Esophagus muscularis mucosa (tissue), 4 donors: ENCODE data around the gene AP1G1. TPM values are rescaled to one million over a fixed set of nuclear protein-coding genes. Genes with fewer than 3 reads are reported as not detected.

Source experiments
- DNase-seq: peaks from one replicate; pipeline ENCODE4 v3.0.0-alpha.2; 2017; ENCODE audit errors: extremely low spot score
- H3K27ac ChIP-seq, 4 donors: fragments of 200-600 bp; sonication (generic); replicated peaks in 1 of 4; 1 replicate in 3 of 4; 2 replicates in 1 of 4; pipeline ENCODE4 v1.5.1; 2016 to 2019; ENCODE audit warnings: mild to moderate bottlenecking in 1 of 4
- H3K27me3 ChIP-seq, 4 donors: fragments of 200-600 bp; sonication (generic); one replicate each; pipeline versions ENCODE4 v1.5.1 to v1.6.0; 2016 to 2019
- H3K36me3 ChIP-seq, 4 donors: fragments of 200-600 bp; sonication (generic); one replicate each; pipeline ENCODE4 v1.5.1; 2016 to 2019
- H3K4me1 ChIP-seq, 4 donors: fragments of 200-600 bp; sonication (generic); one replicate each; pipeline ENCODE4 v1.5.1; 2016 to 2019
- H3K4me3 ChIP-seq, 4 donors: fragments of 200-600 bp; sonication (generic); 1 replicate in 2 of 4; 2 replicates in 2 of 4; pipeline ENCODE4 v1.5.1; 2016 to 2019; ENCODE audit warnings: mild to moderate bottlenecking in 4 of 4, moderate library complexity in 1 of 4
- H3K9me3 ChIP-seq, 4 donors: fragments of 200-600 bp; sonication (generic); 1 replicate in 3 of 4; 2 replicates in 1 of 4; pipeline ENCODE4 v1.5.1; 2016 to 2019
- CTCF ChIP-seq, 3 experiments: fragments of 200-600 bp in 2 of 3; fragments of 450-650 bp in 1 of 3; sonication (generic) in 2 of 3; IDR thresholded peaks; one replicate each; pipeline ENCODE4 v1.5.1; 2017 to 2019; ENCODE audit warnings: antibody characterized with exemption in 3 of 3, mild to moderate bottlenecking in 2 of 3, moderate library complexity in 1 of 3
- EP300 ChIP-seq: sonication (generic); formaldehyde crosslinking; IDR thresholded peaks from one replicate; pipeline ENCODE4 v1.6.1; 2017; ENCODE audit warnings: antibody characterized with exemption
- POLR2A ChIP-seq: fragments of 450-650 bp; IDR thresholded peaks from one replicate; pipeline ENCODE4 v1.6.1; 2017; ENCODE audit warnings: antibody characterized with exemption, moderate library complexity, mild to moderate bottlenecking, low read depth
- POLR2AphosphoS5 ChIP-seq, 2 donors: sonication (generic); formaldehyde crosslinking; IDR thresholded peaks; one replicate each; pipeline ENCODE4 v1.6.1; 2017; ENCODE audit warnings: antibody characterized with exemption in 2 of 2
- WGBS: methylation state at CpG from one replicate; pipeline ENCODE4 v1.1.5; 2018; 5-methylcytosine and 5-hydroxymethylcytosine counted together
- intact Hi-C: fragments of 100-400 bp; cut with DNase I; formaldehyde crosslinking; loops from one replicate; pipeline ENCODE4 v1.15.1; 2023
- total RNA-seq, 4 donors: library from RNA; depleted of rRNA; stranded (reverse); fragments of >200 nt; gene quantifications; one replicate each; pipeline versions ENCODE4 v1.1.0 to v1.2.1, GENCODE V29; 2016

Gene AP1G1
- total RNA-seq, 4 donors from 2014 or later, result 45.9 to 56.9 (median 51.5) TPM

- no peaks in the 10 kb centered on the region for H3K9me3 ChIP-seq
- peaks cover 18 to 22% (median 20%) of the 10 kb centered on the region in 4 donors for H3K4me1 ChIP-seq
- no peak for TF ChIP-seq CTCF (IDR thresholded peaks at IDR 0.05)
- TF ChIP-seq POLR2AphosphoS5 (IDR thresholded peaks at IDR 0.05), result no peak
- TF ChIP-seq POLR2A, result no peak
- 2% methylated on average over 10 of the region's 20 CpGs for WGBS
- peak overlapping the region; percentile 82 to 94 (median 90) for H3K27ac ChIP-seq
- peak overlapping the region; percentile 94 to 100 (median 98) for H3K4me3 ChIP-seq
- no peaks in the 10 kb centered on the region for H3K27me3 ChIP-seq
- peaks cover 32 to 37% (median 35%) of the 10 kb centered on the region in 4 donors for H3K36me3 ChIP-seq
- intact Hi-C loops, result loop anchor here (2.0 kb wide), 1 partner anchor 38 kb away; the partner anchor contains the start of gene AP1G1
- DNase-seq, result no peak
These were observed 37.8 kb upstream of the AP1G1 start for GRCh38 chr16:71846431-71846830.

DNA sequence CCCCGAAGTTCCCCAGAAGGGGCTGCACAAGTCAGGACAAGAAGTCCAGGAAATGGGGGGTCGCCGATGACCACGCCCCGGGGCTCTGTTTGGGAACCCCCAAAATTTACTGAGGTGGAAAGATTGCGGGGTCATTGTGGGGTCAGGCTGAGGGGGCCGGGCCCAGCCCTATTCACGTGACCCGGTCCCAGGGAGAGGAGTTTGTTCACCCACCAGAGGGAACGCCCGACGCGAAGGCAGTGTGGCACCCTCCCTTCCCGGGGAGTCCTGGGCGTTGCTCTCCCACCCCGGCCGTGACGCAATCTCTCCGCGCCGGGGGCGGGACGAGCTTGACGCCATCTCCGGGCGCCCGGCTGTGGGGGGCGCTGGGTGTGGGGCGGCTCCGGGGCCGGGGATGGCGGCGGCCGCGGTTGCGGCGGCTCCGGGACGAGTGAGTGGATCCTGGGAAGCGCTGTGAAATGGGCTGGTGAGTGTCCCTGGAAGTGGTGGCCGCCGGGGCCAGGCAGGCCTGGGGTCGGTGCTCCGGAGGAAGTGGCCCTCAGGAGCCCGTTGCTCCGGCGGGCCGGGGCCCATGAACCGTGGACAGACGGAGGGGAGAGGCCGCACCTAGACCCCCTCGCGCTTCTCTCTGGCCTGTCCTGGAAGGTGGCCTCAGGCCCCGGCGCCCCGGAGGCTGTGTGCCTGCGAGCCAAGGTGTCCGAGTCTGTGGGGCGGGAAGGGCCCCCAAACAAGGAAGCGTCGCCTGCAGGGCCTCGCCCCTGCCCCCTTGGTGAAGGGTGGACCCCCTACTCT is 37.2 kb upstream of the AP1G1 start, which contains the start of gene ATXN1L:
Gene ATXN1L (plus strand): TSS at position 338 of the 792 bp plus-strand sequence. CDS start 3,765 bp downstream, outside the sequence.
- H3K27me3 ChIP-seq, result no peaks in the 10 kb centered on the region
- peak within 1 kb of the TSS; percentile 82 to 94 (median 90) for H3K27ac ChIP-seq
- TF ChIP-seq EP300 (no peak), POLR2A (peak; percentile 85), CTCF (IDR thresholded peaks at IDR 0.05) (peak; percentile 5 to 32 (median 16)), POLR2AphosphoS5 (IDR thresholded peaks at IDR 0.05) (peak; percentile 97)
- peak; percentile 95 for DNase-seq
- intact Hi-C loops, result loop anchor here (2.0 kb wide), 1 partner anchor 37 kb away; the partner anchor contains the start of gene AP1G1
- H3K9me3 ChIP-seq, result no peaks in the 10 kb centered on the region
- 0% methylated on average over 10 of the region's 62 CpGs for WGBS
- peaks cover 18 to 22% (median 20%) of the 10 kb centered on the region in 4 donors for H3K4me1 ChIP-seq
- H3K36me3 ChIP-seq, result peaks cover 26 to 31% (median 29%) of the 10 kb centered on the region in 4 donors
- H3K4me3 ChIP-seq, result peak within 1 kb of the TSS; percentile 94 to 100 (median 98)

DNA sequence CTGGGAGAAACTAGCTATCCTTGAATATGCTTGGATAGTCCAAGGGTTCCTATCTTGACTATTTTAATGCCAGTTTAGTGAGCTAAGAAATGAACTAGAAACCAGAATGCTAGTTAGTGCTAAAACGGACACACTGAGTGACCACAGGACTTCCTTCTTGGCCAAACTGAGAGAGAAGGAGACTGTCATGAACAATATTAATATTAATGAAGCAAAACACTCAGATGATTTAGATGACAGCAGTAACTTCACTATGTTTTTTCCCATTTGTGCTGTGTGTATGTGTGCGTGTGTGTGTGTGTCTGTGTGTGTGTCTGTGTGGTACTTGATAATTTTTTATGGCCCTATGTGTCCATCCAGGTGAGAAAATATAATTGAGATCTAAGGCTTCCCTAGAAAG is 34.9 kb upstream of the AP1G1 start:
- TF ChIP-seq POLR2AphosphoS5 (IDR thresholded peaks at IDR 0.05) (no peak), CTCF (IDR thresholded peaks at IDR 0.05) (no peak), EP300 (no peak), POLR2A (no peak)
- DNase-seq, result no peak
- Histone ChIP-seq H3K4me3 (no peak overlapping the region), H3K27ac (no peak overlapping the region), H3K4me1 (peaks cover 18 to 22% (median 20%) of the 10 kb centered on the region in 4 donors), H3K27me3 (no peaks in the 10 kb centered on the region), H3K36me3 (peaks cover 4 to 8% (median 7%) of the 10 kb centered on the region in 4 donors), H3K9me3 (no peaks in the 10 kb centered on the region)
- intact Hi-C loops, result no loop called here
- WGBS, result 64% methylated on average over 2 of the region's 2 CpGs

DNA sequence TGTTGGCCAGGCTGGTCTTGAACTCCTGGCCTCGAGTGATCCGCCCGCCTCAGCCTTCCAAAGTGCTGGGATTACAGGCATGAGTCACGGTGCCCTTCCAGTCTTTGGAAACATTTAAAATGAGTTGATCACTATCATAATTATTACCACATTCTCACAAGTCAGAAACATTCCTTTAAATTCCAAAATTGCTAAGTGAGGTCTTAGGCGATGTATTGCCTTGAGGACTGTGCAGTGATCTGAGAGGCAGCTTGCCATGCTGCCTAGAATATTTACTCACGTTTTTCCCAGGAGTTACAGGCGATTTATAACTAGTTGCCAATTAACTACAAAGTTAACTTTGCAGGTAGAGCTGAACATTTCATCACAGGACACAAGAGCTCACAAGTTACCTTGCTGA is 31.4 kb upstream of the AP1G1 start:
- no peak overlapping the region for H3K4me3 ChIP-seq
- DNase-seq, result no peak
- no peak overlapping the region for H3K27ac ChIP-seq
- WGBS, result 75% methylated on average over 7 of the region's 7 CpGs
- no peaks in the 10 kb centered on the region for H3K9me3 ChIP-seq
- no peaks in the 10 kb centered on the region for H3K27me3 ChIP-seq
- no peak for TF ChIP-seq CTCF (IDR thresholded peaks at IDR 0.05)
- TF ChIP-seq POLR2A, result no peak
- no peak for TF ChIP-seq EP300
- no peak for TF ChIP-seq POLR2AphosphoS5 (IDR thresholded peaks at IDR 0.05)
- H3K4me1 ChIP-seq, result peaks cover 0 to 3% (median 2%) of the 10 kb centered on the region in 4 donors
- no peaks in the 10 kb centered on the region for H3K36me3 ChIP-seq
- intact Hi-C loops, result no loop called here
